HUDEP-2 (cell line): ENCODE results near the gene CPLANE2.
"Not testable (repeated sequence)": the region's sequence is repeated elsewhere in the genome, so short reads cannot be mapped to it uniquely, and the experiment has no call there.

Source experiments
- DNase-seq, 76 experiments: peaks; one replicate each; lab custom pipeline; 2025; ENCODE audit not compliant: unreplicated experiment in 76 of 76; lab: John Stamatoyannopoulos, UW

The CPLANE2 gene

GRCh38 chr1:16231331-16232315 lies 5.4 kb downstream of the CPLANE2 start:
- no peak for DNase-seq

- no peak for DNase-seq
These were observed 6.2 kb downstream of the CPLANE2 start for GRCh38 chr1:16230744-16231143.

GRCh38 chr1:16229976-16230740 lies 6.8 kb downstream of the CPLANE2 start:
- no peak for DNase-seq

GRCh38 chr1:16226490-16227179 lies 10.3 kb downstream of the CPLANE2 start:
- DNase-seq: peak in 5 of 76 experiments; percentile 11 to 42 (median 16)

GRCh38 chr1:16226129-16226489 lies 10.9 kb downstream of the CPLANE2 start:
- DNase-seq: no peak

- DNase-seq: no peak
These were observed 12.5 kb downstream of the CPLANE2 start for GRCh38 chr1:16224472-16224871.

GRCh38 chr1:16222716-16223115 lies 14.3 kb downstream of the CPLANE2 start:
- not testable (repeated sequence) for DNase-seq

GRCh38 chr1:16221499-16221898 lies 15.5 kb downstream of the CPLANE2 start:
- no peak for DNase-seq

- DNase-seq: no peak
These were observed 16.9 kb downstream of the CPLANE2 start for GRCh38 chr1:16219968-16220500.

GRCh38 chr1:16218674-16219071 lies 18.3 kb downstream of the CPLANE2 start:
- DNase-seq: no peak

GRCh38 chr1:16218014-16218673 lies 18.8 kb downstream of the CPLANE2 start:
- DNase-seq: no peak

- DNase-seq: peak in 75 of 76 experiments; percentile 51 to 99 (median 96)
These were observed 19.8 kb downstream of the CPLANE2 start for GRCh38 chr1:16217061-16217785.

- peak in 71 of 76 experiments; percentile 20 to 89 (median 73) for DNase-seq
These were observed 20.9 kb downstream of the CPLANE2 start for GRCh38 chr1:16215882-16216753.

- DNase-seq: not testable (repeated sequence)
These were observed 21.7 kb downstream of the CPLANE2 start for GRCh38 chr1:16215240-16215639.

GRCh38 chr1:16213544-16213943 lies 23.4 kb downstream of the CPLANE2 start:
- DNase-seq: not testable (repeated sequence)

- no peak for DNase-seq
These were observed 24.0 kb downstream of the CPLANE2 start for GRCh38 chr1:16213013-16213412.

- no peak for DNase-seq
These were observed 24.6 kb downstream of the CPLANE2 start, which contains the start of gene ARHGEF19 for GRCh38 chr1:16212251-16212961. Gene ARHGEF19 (minus strand): TSS chr1:16212652. CDS start chr1:16209054, 3,598 bp downstream.

GRCh38 chr1:16211824-16212223 lies 25.2 kb downstream of the CPLANE2 start:
- no peak for DNase-seq
